A549 treated with AZD9567 at 1 μM for 4 hours (cell line): ENCODE data around the gene IFIT1. TPM values are rescaled to one million over a fixed set of nuclear protein-coding genes. Genes with fewer than 3 reads are reported as not detected.

Experiments used
- total RNA-seq: library from RNA; stranded (reverse); fragments of 200-300 nt; extraction: Qiagen RNA extraction; gene quantifications from 5 replicates; pipeline ENCODE4 v1.2.3, GENCODE V29; 2022; ENCODE audit not compliant: insufficient read depth

IFIT1 gene
- 3.2 to 6.8 TPM (median 3.6 TPM) in 5 replicates for total RNA-seq

GRCh38 chr10:89391907-89392756 is at the start of gene IFIT1:
TSS of gene IFIT1 (plus strand) at chr10:89392623. CDS start at chr10:89392713, 90 bp downstream.

GRCh38 chr10:89377705-89378637 is 14.5 kb upstream of the IFIT1 start, which contains the start of gene IFIT1B:
TSS of gene IFIT1B (plus strand) at chr10:89378056. CDS start at chr10:89378136, 80 bp downstream.

GRCh38 chr10:89414146-89414878 is 21.9 kb downstream of the IFIT1 start, which contains the start of gene IFIT5:
TSS of gene IFIT5 (plus strand) at chr10:89414568. CDS start at chr10:89414799, 231 bp downstream.

Other genes with a start within 250 kb of the IFIT1 start
- 0.06 to 0.11 TPM (median 0.09 TPM) in 4 of 5 replicates, not detected in the other for gene CH25H, start 185.3 kb upstream of the IFIT1 start, total RNA-seq
- gene LIPA, start 140.8 kb upstream of the IFIT1 start, total RNA-seq = 43.9 to 54.8 TPM (median 48.0 TPM) in 5 replicates
- 1.5 to 2.3 TPM (median 2.1 TPM) in 5 replicates for gene IFIT2, start 90.6 kb upstream of the IFIT1 start, total RNA-seq
- gene IFIT3, start 64.6 kb upstream of the IFIT1 start, total RNA-seq = 3.0 to 5.1 TPM (median 4.1 TPM) in 5 replicates
- not detected in 5 replicates for gene IFIT1B, start 14.6 kb upstream of the IFIT1 start, total RNA-seq
- 6.6 to 9.1 TPM (median 8.4 TPM) in 5 replicates for gene IFIT5, start 21.9 kb downstream of the IFIT1 start, total RNA-seq
- 0.16 to 0.39 TPM (median 0.24 TPM) in 4 of 5 replicates, not detected in the other for gene SLC16A12, start 143.0 kb downstream of the IFIT1 start, total RNA-seq